HEK293T (cell line): Measurements from ENCODE around the gene CATSPERD.

ENCODE experiments used
- CTCF ChIA-PET: fragments of 350-600 bp; formaldehyde crosslinking; extraction: SDS; loops from one replicate; lab custom pipeline; 2021; ENCODE audit warnings: antibody characterized with exemption, inconsistent platforms; lab: Yijun Ruan, JAX
- POLR2A ChIA-PET: fragments of 350-600 bp; formaldehyde crosslinking; extraction: SDS; loops from one replicate; lab custom pipeline; 2020; ENCODE audit warnings: antibody characterized with exemption, inconsistent platforms; lab: Yijun Ruan, JAX
- DNase-seq: peaks from one replicate; pipeline ENCODE4 v3.0.0; 2012; ENCODE audit warnings: mixed read lengths; ENCODE audit errors: extremely low spot score
- ARNT ChIP-seq: fragments of 450-650 bp; IDR thresholded peaks from 2 replicates; pipeline ENCODE4 v1.6.1; 2017; ENCODE audit warnings: mild to moderate bottlenecking
- BHLHE40 ChIP-seq: fragments of 450-650 bp; IDR thresholded peaks from 2 replicates; pipeline ENCODE4 v1.6.1; 2016; ENCODE audit warnings: mild to moderate bottlenecking, moderate library complexity, borderline replicate concordance
- CTBP1 ChIP-seq: fragments of 450-650 bp; IDR thresholded peaks from 2 replicates; pipeline ENCODE4 v1.6.1; 2016; ENCODE audit warnings: borderline replicate concordance
- ELF4 ChIP-seq: fragments of 450-650 bp; IDR thresholded peaks from 2 replicates; pipeline ENCODE4 v1.6.1; 2017; ENCODE audit warnings: antibody characterized with exemption
- FOXA1 ChIP-seq: fragments of 450-650 bp; IDR thresholded peaks from 2 replicates; pipeline ENCODE4 v1.6.1; 2016; ENCODE audit warnings: mild to moderate bottlenecking
- FOXK2 ChIP-seq: fragments of 450-650 bp; IDR thresholded peaks from 2 replicates; pipeline ENCODE4 v1.6.1; 2016; ENCODE audit warnings: mild to moderate bottlenecking
- FOXM1 ChIP-seq: fragments of 450-650 bp; IDR thresholded peaks from 2 replicates; pipeline ENCODE4 v1.6.1; 2017; ENCODE audit warnings: mild to moderate bottlenecking, borderline replicate concordance
- HDGF ChIP-seq: fragments of 450-650 bp; IDR thresholded peaks from 2 replicates; pipeline ENCODE4 v1.6.1; 2017; ENCODE audit warnings: antibody characterized with exemption, borderline replicate concordance
- L3MBTL2 ChIP-seq: fragments of 450-650 bp; conservative IDR thresholded peaks from 2 replicates; pipeline ENCODE4 v1.6.1; 2016; ENCODE audit warnings: mild to moderate bottlenecking
- LEF1 ChIP-seq: fragments of 450-650 bp; IDR thresholded peaks from 2 replicates; pipeline ENCODE4 v1.6.1; 2017; ENCODE audit warnings: mild to moderate bottlenecking, borderline replicate concordance
- NFRKB ChIP-seq: fragments of 450-650 bp; IDR thresholded peaks from 2 replicates; pipeline ENCODE4 v1.6.1; 2016; ENCODE audit warnings: mild to moderate bottlenecking, moderate library complexity
- PKNOX1 ChIP-seq: fragments of 450-650 bp; IDR thresholded peaks from 2 replicates; pipeline ENCODE4 v1.6.1; 2016
- SP1 ChIP-seq: fragments of 450-650 bp; IDR thresholded peaks from 2 replicates; pipeline ENCODE4 v1.6.1; 2017
- SUZ12 ChIP-seq: fragments of 450-650 bp; IDR thresholded peaks from 2 replicates; pipeline ENCODE4 v1.6.1; 2016; ENCODE audit warnings: mild to moderate bottlenecking
- TARDBP ChIP-seq: fragments of 450-650 bp; IDR thresholded peaks from 2 replicates; pipeline ENCODE4 v1.6.1; 2016
- ZNF384 ChIP-seq: fragments of 450-650 bp; IDR thresholded peaks from 2 replicates; pipeline ENCODE4 v1.6.1; 2016

CATSPERD gene

GRCh38 chr19:5694956-5695648 lies 25.3 kb upstream of the CATSPERD start:
- no peak for DNase-seq
- CTCF ChIA-PET, result interaction anchor here (0.5 kb wide), 1 partner anchor 147 kb away, joined by 3 read pairs; no protein-coding TSS in a partner anchor
- TF ChIP-seq BHLHE40 (no peak), HDGF (peak; percentile 16; the same call in 1 of the 2 replicates)
- POLR2A ChIA-PET, result interaction anchor here (1.5 to 2.4 kb wide), 2 partner anchors 23 to 25 kb away, joined by 12 read pairs; partner anchors contain the start of genes CATSPERD and LONP1

- TF ChIP-seq FOXM1, result no peak
- TF ChIP-seq ZNF384, result no peak
- no peak for TF ChIP-seq TARDBP
- no peak for TF ChIP-seq HDGF
- TF ChIP-seq FOXK2, result no peak
- ChIA-PET POLR2A (interaction anchor here (1.5 kb wide), 1 partner anchor 24 kb away, joined by 12 read pairs; the partner anchor contains the start of genes CATSPERD and LONP1), CTCF (interaction anchor here (0.5 kb wide), 1 partner anchor 148 kb away, joined by 3 read pairs; no protein-coding TSS in a partner anchor)
- no peak for DNase-seq
These were observed 24.7 kb upstream of the CATSPERD start for GRCh38 chr19:5695649-5696195.

GRCh38 chr19:5696196-5697021 lies 24.0 kb upstream of the CATSPERD start:
- TF ChIP-seq PKNOX1, result no peak
- no peak for TF ChIP-seq FOXK2
- 0 out of 2 replicates have a peak, but pooled peaks have one; percentile 5 for TF ChIP-seq ELF4
- ChIA-PET CTCF (no interaction called here), POLR2A (interaction anchor here (1.5 kb wide), 1 partner anchor 23 kb away, joined by 12 read pairs; the partner anchor contains the start of genes CATSPERD and LONP1)
- no peak for DNase-seq

GRCh38 chr19:5697022-5697889 lies 23.2 kb upstream of the CATSPERD start:
- ChIA-PET POLR2A (interaction anchor here (1.5 to 2.6 kb wide), 4 partner anchors 8 to 23 kb away, joined by 5 to 14 read pairs (median 10); partner anchors contain the start of genes CATSPERD, LONP1 and RPL36), CTCF (no interaction called here)
- no peak for DNase-seq
- TF ChIP-seq TARDBP (no peak), FOXK2 (no peak), ARNT (no peak), BHLHE40 (no peak), SP1 (no peak), HDGF (no peak), ELF4 (no peak), FOXA1 (no peak), FOXM1 (no peak), L3MBTL2 (no peak; the same call in 1 of the 2 replicates), LEF1 (no peak), PKNOX1 (no peak), ZNF384 (no peak), SUZ12 (no peak), NFRKB (no peak), CTBP1 (no peak)

- no peak for TF ChIP-seq BHLHE40
- TF ChIP-seq FOXA1, result no peak
- no peak for TF ChIP-seq SP1
- TF ChIP-seq ZNF384, result no peak
- TF ChIP-seq CTBP1, result no peak
- TF ChIP-seq PKNOX1, result no peak
- no peak for TF ChIP-seq SUZ12
- no peak for TF ChIP-seq NFRKB
- DNase-seq, result no peak
- POLR2A ChIA-PET, result interaction anchor here (1.5 to 2.6 kb wide), 3 partner anchors 9 to 22 kb away, joined by 5 to 14 read pairs (median 7); partner anchors contain the start of genes CATSPERD, LONP1 and RPL36
- CTCF ChIA-PET, result no interaction called here
These were observed 22.4 kb upstream of the CATSPERD start for GRCh38 chr19:5697890-5698634.
